Measurements from ENCODE around the gene PIR.

DNA sequence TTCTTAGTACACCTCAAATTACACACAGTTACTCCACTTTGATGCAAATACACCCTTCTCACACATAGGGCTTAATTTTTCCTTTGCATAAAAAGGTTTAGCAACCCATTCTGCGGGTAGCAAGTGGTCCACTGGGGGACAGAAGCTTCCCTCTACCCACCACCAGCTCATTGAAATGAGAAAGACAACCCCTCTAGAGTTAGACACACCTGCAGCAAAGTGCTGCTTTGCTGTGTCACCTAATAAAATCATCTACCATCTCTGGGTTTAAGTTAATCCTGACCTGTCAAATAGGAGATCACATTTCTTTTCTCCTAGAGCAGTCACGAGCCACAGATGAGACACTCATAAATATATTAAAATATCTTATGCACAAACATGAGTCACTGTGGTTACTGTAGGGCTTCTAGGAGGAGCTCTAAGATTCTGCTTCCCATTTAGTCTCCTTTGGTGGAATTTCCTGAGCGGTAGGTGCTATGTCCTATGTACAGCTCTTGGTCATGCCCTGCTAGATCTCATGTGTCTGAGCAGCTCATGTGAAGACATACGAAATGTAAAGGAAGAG lies 19.4 kb upstream of the PIR start:
- TF ChIP-seq EZH2 (IDR thresholded peaks at IDR 0.05; ENCODE audit: borderline replicate concordance, insufficient read depth, low read depth, low read length, poor library complexity, severe bottlenecking): no peak
- TF ChIP-seq, protein P1, sequence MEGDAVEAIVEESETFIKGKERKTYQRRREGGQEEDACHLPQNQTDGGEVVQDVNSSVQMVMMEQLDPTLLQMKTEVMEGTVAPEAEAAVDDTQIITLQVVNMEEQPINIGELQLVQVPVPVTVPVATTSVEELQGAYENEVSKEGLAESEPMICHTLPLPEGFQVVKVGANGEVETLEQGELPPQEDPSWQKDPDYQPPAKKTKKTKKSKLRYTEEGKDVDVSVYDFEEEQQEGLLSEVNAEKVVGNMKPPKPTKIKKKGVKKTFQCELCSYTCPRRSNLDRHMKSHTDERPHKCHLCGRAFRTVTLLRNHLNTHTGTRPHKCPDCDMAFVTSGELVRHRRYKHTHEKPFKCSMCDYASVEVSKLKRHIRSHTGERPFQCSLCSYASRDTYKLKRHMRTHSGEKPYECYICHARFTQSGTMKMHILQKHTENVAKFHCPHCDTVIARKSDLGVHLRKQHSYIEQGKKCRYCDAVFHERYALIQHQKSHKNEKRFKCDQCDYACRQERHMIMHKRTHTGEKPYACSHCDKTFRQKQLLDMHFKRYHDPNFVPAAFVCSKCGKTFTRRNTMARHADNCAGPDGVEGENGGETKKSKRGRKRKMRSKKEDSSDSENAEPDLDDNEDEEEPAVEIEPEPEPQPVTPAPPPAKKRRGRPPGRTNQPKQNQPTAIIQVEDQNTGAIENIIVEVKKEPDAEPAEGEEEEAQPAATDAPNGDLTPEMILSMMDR (IDR thresholded peaks at IDR 0.05): no peak
